ENCODE data around the gene FRMPD1.

The FRMPD1 gene

GRCh38 chr9:37626708-37627292, 24.0 kb upstream of the FRMPD1 start:
- no peak for DNase-seq (ENCODE audit: low read depth)

GRCh38 chr9:37632479-37632878, 18.3 kb upstream of the FRMPD1 start:
- no peak for DNase-seq (ENCODE audit: low read depth)

- DNase-seq (ENCODE audit: low read depth) = no peak
Observed at GRCh38 chr9:37635808-37636207, 14.9 kb upstream of the FRMPD1 start.

- DNase-seq (ENCODE audit: low read depth) = no peak
Observed at GRCh38 chr9:37636511-37637448, 14.0 kb upstream of the FRMPD1 start.

GRCh38 chr9:37639109-37639762, 11.5 kb upstream of the FRMPD1 start:
- peak; percentile 55 for DNase-seq (ENCODE audit: low read depth)

GRCh38 chr9:37639841-37640240, 10.9 kb upstream of the FRMPD1 start:
- no peak for DNase-seq (ENCODE audit: low read depth)

- DNase-seq (ENCODE audit: low read depth) = no peak
Observed at GRCh38 chr9:37640246-37640645, 10.5 kb upstream of the FRMPD1 start.

GRCh38 chr9:37641331-37641730, 9.4 kb upstream of the FRMPD1 start:
- DNase-seq (ENCODE audit: low read depth) = no peak

GRCh38 chr9:37643214-37643613, 7.5 kb upstream of the FRMPD1 start:
- DNase-seq (ENCODE audit: low read depth) = no peak

- no peak for DNase-seq (ENCODE audit: low read depth)
Observed at GRCh38 chr9:37645903-37646506, 4.7 kb upstream of the FRMPD1 start.

- no peak for DNase-seq (ENCODE audit: low read depth)
Observed at GRCh38 chr9:37650299-37650872, 368 bp upstream of the FRMPD1 start.

GRCh38 chr9:37652261-37652660, 1.5 kb downstream of the FRMPD1 start:
- DNase-seq (ENCODE audit: low read depth) = no peak

GRCh38 chr9:37653385-37653784, 2.6 kb downstream of the FRMPD1 start:
- no peak for DNase-seq (ENCODE audit: low read depth)

GRCh38 chr9:37656936-37657335, 6.2 kb downstream of the FRMPD1 start:
- no peak for DNase-seq (ENCODE audit: low read depth)

GRCh38 chr9:37660691-37661090, 9.9 kb downstream of the FRMPD1 start:
- no peak for DNase-seq (ENCODE audit: low read depth)

- no peak for DNase-seq (ENCODE audit: low read depth)
Observed at GRCh38 chr9:37663926-37664325, 13.2 kb downstream of the FRMPD1 start.

- no peak for DNase-seq (ENCODE audit: low read depth)
Observed at GRCh38 chr9:37667706-37668105, 17.0 kb downstream of the FRMPD1 start.

GRCh38 chr9:37668116-37668601, 17.4 kb downstream of the FRMPD1 start:
- DNase-seq (ENCODE audit: low read depth) = no peak

- DNase-seq (ENCODE audit: low read depth) = no peak
Observed at GRCh38 chr9:37669232-37669631, 18.5 kb downstream of the FRMPD1 start.

GRCh38 chr9:37675661-37676060, 24.9 kb downstream of the FRMPD1 start:
- DNase-seq (ENCODE audit: low read depth) = no peak

- no peak for DNase-seq (ENCODE audit: low read depth)
Observed at GRCh38 chr9:37676411-37676830, 25.7 kb downstream of the FRMPD1 start.

- no peak for DNase-seq (ENCODE audit: low read depth)
Observed at GRCh38 chr9:37677435-37677834, 26.7 kb downstream of the FRMPD1 start.

Data from EH (cell line).